NCI-H1048 (cell line): ENCODE data around the gene DUSP18.
"Not testable (repeated sequence)": the region's sequence is repeated elsewhere in the genome, so short reads cannot be mapped to it uniquely, and the experiment has no call there.

Experiments
- DNase-seq: peaks from one replicate; lab custom pipeline; 2025; lab: John Stamatoyannopoulos, UW

The DUSP18 gene

DNA sequence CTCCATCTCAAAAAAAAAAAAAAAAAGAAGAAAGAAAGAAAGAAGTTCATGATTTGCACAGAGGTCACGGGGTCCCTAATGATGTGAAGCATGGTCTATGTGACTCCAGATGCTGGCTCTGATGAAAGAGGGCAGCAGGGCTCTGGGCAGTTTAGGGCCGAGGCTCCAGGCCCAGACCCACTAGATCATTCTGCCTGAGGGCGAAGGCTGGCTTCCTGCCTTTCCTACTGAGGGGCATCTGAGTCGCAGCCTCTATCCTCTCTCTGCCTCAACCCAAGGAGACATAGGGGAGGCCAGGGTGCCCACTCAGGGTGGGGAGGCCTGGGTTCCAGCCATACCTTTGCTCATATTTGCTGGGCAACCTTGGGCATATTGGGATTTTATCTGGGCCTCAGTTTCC lies 27.3 kb downstream of the DUSP18 start:
- no peak for DNase-seq

DNA sequence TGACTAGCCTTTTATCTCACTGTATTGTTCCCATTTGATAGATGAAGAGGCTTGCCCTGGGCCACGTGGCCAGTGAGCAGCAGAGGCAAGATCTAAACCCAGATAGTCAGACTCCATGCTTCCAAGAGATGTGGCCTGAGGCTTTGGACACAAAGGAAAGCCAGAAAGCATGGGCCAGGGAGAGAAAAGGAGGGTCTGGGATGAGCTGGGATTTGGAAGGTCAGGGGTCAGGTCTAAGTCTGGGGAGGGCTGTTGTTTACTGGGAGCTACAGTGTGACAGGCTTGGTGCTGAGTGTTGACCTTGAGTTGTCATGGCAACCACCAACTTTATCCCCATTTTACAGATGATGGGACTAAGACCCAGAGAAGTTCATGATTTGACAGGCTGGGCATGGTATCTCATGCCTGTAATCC lies 30.0 kb downstream of the DUSP18 start:
- no peak for DNase-seq

DNA sequence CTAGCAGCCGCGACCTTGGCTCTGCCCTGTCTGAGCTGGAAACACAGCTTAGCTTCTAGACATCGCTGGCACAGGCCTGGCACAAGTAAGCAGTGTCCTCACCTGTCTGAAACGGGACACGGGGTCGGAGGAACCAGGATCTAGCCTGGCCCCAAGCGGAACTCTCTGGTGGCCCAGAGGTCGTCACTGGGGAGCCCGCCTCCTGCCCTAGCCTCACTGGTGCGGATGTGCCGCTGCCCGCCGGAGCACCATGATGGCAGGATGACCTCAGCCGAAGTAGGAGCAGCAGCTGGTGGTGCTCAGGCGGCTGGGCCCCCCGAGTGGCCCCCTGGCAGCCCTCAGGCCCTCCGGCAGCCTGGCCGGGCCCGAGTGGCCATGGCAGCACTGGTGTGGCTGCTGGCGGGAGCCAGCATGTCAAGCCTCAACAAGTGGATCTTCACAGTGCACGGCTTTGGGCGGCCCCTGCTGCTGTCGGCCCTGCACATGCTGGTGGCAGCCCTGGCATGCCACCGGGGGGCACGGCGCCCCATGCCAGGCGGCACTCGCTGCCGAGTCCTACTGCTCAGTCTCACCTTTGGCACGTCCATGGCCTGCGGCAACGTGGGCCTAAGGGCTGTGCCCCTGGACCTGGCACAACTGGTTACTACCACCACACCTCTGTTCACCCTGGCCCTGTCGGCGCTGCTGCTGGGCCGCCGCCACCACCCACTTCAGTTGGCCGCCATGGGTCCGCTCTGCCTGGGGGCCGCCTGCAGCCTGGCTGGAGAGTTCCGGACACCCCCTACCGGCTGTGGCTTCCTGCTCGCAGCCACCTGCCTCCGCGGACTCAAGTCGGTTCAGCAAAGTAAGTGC lies 31.2 kb downstream of the DUSP18 start:
- DNase-seq = no peak

DNA sequence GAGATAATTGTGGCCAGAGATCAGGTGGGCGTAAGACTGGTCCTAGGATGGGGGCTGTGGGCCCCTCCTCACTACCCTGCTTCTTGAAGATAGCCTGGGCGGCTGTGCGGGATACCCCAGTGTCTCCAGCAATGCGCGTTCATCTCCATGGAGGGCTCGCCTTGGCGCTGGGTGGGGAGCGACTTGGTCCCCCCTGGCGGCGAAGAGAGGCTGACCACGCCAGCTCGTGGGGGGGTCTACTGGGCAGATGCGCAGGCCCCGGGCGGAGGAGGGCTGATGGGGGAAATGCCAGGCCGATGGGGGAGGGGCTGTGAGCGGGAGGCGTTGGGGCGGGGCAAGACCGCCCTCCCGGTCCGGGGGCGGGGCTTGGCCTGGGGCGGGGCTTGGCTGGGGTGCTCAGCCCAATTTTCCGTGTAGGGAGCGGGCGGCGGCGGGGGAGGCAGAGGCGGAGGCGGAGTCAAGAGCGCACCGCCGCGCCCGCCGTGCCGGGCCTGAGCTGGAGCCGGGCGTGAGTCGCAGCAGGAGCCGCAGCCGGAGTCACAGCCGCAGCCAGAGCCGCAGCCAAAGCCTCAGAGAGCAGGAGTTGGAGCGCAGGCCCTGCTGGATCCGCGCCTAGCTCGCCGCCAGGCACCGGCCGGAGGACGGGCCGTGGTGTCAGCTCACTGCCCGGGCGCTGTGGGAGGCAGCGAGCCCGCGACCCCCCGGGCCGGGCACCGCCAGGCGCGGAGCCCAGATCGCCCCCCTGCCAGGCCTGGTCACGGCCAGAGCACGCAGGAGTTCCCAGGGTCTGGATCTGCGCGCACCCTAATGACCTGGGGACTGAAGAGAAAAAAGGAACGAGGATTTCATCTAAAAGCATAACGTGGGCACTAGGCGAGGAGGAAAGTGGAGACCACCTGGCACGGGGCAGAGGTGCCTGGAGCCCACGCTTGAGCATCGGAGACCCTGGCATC lies 32.1 kb downstream of the DUSP18 start, which contains the start of gene SLC35E4:
TSS of gene SLC35E4 (plus strand) at position 509 of the 953 bp plus-strand sequence. CDS start 670 bp downstream, outside the sequence.
- peak; percentile 84 for DNase-seq

DNA sequence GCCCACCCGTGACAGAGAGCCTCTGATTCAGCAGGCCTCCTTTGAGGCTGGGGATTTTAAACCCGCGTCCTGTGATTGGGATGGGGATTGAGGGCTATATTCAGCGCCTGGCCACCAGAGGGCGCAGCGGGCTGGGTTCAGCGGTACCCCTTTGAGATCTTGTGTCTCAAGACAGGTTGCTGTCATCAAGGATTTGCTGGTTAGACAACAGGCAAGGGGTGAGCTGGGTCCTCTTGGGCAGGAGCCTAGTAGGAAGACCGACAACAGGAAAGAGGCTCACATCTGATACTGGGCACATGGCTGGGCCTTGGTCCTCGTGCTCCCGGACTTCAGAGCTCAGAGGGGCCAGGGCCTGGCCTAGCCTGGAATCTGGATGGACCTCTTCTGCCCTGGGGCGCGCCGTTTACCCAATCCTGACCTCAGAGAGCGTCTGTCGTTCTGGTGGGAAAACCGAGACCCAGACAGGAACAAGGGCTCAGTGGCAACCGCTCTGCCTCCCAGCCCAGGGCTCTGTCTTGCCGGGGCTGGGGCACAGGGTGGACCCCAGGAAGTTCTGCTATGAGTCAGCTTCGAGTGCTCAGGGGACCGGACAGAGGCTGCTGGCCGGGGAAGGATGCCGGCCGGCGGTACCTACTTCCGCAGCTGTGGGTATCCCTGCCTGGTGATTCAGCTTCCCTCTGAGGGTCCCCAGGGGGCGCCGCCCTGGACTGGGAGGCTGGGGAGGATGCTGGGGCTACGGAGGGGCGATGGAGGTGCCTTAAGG lies 33.0 kb downstream of the DUSP18 start:
- peak; percentile 67 for DNase-seq

DNA sequence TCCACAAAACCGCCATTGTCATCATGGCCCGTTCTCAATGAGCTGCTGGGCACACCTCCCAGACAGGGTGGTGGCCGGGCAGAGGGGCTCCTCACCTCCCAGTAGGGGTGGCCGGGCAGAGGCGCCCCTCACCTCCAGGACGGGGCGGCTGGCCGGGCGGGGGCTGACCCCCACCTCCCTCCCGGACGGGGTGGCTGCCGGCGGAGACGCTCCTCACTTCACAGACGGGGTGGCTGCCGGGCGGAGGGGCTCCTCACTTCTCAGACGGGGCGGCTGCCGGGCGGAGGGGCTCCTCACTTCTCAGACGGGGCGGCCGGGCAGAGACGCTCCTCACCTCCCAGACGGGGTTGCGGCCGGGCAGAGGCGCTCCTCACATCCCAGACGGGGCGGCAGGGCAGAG lies 36.2 kb downstream of the DUSP18 start:
- not testable (repeated sequence) for DNase-seq

DNA sequence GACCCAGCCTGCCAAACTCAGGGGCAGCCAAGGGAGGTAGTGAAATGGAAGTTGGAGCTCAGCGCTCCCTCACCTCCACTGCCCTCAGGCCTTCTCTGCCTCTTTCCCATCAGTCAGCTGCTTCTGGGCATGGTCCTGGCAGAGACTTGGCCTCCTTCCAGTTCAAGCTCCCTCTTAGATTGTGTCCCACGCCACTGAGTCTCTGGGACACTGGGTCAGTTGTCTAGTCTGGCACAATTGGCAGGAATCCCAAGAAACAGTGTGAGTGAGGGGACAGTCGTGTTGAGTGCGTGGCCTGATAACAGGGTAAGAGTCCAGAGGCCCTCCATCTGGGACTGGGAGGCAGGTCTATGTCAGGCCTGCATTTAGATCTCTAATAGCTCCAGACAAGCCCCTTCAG lies 39.2 kb downstream of the DUSP18 start:
- DNase-seq = no peak

DNA sequence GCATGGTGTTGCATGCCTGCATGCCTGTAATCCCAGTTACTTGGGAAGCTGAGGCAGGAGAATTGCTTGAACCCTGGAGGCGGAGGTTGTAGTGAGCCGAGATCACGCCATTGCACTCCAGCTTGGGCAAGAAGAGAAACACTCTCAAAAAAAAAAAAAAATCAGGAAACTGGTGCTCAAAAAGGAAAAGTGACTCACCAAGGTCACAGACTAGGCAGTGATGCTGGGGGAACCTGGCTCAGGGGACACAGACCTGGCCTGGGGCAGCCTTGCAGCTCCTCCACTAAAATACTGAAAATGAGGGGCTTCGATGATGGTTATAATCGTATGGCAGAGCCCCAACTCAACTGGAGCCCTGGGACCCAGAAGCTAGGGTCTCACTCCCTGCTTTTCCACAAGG lies 40.2 kb downstream of the DUSP18 start:
- no peak for DNase-seq

DNA sequence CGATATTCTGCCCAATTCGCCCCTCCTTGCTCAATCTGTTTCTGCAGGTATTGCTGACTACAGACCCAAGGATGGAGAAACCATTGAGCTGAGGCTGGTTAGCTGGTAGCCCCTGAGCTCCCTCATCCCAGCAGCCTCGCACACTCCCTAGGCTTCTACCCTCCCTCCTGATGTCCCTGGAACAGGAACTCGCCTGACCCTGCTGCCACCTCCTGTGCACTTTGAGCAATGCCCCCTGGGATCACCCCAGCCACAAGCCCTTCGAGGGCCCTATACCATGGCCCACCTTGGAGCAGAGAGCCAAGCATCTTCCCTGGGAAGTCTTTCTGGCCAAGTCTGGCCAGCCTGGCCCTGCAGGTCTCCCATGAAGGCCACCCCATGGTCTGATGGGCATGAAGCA lies 41.3 kb downstream of the DUSP18 start:
- no peak for DNase-seq

DNA sequence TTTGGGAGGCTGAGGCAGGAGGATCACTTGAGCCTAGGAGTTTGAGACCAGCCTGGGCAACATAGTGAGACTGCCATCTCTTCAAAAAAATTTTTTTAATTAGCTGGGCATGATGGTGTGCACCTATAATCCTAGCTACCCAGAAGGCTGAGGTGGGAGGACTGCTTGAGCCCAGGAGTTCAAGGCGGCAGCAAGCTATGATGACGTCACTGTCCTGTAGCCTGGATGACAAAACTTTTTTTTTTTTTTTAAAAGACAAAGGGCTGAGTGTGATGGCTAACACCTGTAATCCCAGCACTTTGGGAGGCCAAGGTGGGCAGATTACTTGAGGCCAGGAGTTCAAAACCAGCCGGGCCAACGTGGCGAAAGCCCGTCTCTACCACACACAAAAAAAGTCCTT lies 47.8 kb downstream of the DUSP18 start:
- DNase-seq = not testable (repeated sequence)

DNA sequence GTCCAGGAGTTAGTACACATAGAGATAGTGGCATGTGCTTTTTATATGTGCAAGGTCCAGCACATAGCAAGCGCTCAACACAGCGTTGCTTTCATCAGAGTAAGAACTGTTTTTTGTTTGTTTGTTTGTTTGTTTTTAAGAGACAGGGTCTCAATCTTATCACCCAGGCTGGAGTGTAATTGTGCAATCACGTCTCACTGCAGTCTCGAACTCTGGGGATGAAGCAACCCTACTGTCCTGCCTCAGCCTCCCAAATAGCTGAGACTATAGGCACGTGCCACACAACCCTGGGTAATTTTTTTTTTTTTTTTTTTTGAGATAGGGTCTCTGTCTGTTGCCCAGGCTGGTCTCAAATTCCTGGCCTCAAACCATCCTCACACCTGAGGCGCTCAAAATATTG lies 49.9 kb downstream of the DUSP18 start:
- no peak for DNase-seq

DNA sequence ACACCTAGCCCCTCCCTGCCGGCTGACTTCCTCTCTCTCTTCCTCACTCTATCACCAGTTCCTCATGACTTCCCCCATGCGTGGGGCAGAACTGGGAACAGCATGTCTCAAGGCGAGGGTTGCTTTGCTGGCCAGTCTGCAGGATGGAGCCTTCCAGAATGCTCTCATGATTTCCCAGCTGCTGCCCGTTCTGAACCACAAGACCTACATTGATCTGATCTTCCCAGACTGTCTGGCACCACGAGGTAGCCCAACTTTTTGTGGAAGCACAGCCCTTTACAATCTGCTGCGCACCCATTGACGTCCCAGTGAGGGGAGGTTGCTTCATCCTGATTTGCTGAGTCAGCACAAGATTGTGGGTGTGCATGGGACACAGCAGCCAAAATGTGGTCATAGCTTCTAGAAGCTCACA lies 52.1 kb downstream of the DUSP18 start:
- DNase-seq = no peak

DNA sequence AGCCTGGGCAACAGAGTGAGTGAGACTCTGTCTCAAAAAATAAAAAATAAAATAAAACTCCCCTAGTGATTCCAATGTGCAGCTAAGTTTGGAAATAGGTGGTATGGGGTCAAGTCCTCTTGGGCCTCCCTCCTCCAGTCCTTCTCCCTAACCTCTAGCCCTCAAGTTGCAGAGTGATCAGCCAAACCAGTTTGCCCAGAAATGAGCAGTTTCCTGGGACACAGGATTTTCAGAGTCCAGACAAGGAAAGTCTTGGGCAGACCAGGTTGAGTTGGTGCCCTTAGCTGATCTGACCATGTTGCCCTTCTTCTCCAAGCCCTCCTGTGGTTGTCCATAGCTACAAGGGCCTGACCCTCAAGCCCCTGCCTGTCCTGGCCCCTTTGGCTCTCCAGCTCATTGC lies 52.8 kb downstream of the DUSP18 start:
- DNase-seq = no peak

DNA sequence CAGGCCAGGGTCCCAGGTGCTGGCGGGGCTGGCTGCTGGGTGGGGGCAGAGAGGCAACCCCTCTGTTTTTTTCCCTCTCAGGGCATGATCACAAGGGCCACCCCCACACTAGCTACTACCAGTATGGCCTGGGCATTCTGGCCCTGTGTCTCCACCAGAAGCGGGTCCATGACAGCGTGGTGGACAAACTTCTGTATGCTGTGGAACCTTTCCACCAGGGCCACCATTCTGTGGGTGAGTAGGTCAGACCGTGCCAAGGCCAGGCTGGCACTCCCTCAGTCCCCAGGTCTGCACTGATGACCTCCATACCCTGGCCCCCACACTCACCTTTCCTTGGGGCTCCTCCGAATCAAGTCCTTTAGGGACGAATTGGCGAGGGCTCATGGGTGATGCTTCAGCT lies 53.4 kb downstream of the DUSP18 start:
- no peak for DNase-seq

DNA sequence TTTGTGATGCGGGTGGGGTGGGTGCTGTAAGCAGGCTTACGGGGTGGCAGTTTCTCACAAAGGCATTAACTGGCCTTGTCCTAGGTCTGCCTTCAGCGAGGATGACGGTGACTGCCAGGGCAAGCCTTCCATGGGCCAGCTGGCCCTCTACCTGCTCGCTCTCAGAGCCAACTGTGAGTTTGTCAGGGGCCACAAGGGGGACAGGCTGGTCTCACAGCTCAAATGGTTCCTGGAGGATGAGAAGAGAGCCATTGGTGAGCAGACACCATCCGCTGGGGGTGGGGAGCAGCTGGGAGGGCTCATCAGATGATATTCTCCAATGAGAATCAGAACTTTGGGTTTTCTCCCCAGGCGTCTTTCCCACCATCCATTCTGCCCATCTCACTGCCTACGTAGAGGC lies 54.9 kb downstream of the DUSP18 start:
- DNase-seq = no peak
